GM18511 (cell line): ENCODE data around the gene MECP2.
"Not testable (repeated sequence)": the region's sequence is repeated elsewhere in the genome, so short reads cannot be mapped to it uniquely, and the experiment has no call there.

Experiments used
- ATAC-seq: cut with Tn5 transposase; IDR thresholded peaks from one replicate; pipeline ENCODE4 v1.9.1; 2021; ENCODE audit warnings: mild to moderate bottlenecking, moderate library complexity; ENCODE audit not compliant: unreplicated experiment

The MECP2 gene

DNA sequence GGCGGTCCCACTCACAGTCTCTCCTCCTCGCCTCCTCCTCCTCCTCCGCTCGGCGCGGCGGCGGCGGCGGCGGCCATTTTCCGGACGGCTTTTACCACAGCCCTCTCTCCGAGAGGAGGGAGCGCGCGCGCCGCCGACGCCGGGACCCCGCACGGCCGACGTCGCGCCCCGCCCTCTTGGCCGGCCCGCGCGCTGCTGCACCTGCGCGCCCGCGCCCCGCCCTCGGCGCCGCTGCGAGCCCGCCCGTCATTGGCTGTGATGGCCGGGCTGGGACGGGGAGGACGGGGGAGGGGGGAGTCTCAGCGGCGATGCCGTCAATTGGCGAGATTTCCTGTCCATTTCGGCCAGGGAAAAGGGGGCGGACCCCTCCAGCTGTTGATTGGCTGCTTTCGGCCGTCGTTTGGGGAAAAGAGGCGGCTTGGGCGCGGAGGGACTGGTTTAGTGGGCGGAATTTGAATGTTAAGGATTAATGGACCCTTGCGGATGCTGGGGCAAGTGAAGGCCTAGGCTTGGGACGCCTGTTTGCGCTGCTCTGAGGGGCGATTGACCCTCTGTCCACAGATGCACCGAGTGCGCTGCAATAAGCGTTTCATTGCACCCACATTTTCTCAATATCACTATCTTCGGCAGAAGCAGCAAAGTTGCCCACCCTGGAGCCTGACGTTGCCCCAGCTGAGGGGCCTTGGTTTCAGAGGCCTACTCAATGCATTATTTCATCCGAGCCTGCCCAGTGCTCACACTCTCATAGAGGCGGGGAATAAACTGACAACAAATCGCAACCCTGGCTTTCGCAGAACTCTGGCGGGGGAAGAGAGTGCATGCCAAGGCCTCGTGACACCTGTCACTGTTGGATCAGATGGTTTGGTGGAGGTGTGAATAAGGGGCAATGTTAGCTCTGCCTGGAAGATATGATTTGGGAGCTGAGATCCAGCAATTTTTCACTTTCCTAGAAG, at the start of gene MECP2:
Gene MECP2 (minus strand): TSS at position 129 of the 953 bp plus-strand sequence.
- ATAC-seq: peak; percentile 85

DNA sequence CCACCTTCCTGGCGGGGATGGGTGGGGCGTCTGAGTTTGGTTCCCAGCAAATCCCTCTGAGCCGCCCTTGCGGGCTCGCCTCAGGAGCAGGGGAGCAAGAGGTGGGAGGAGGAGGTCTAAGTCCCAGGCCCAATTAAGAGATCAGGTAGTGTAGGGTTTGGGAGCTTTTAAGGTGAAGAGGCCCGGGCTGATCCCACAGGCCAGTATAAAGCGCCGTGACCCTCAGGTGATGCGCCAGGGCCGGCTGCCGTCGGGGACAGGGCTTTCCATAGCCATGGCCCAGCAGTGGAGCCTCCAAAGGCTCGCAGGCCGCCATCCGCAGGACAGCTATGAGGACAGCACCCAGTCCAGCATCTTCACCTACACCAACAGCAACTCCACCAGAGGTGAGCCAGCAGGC, 46.5 kb upstream of the MECP2 start, which contains the start of gene OPN1LW:
Gene OPN1LW (plus strand): TSS at position 234 of the 400 bp plus-strand sequence. CDS start 41 bp downstream, at position 275.
- ATAC-seq: not testable (repeated sequence)

DNA sequence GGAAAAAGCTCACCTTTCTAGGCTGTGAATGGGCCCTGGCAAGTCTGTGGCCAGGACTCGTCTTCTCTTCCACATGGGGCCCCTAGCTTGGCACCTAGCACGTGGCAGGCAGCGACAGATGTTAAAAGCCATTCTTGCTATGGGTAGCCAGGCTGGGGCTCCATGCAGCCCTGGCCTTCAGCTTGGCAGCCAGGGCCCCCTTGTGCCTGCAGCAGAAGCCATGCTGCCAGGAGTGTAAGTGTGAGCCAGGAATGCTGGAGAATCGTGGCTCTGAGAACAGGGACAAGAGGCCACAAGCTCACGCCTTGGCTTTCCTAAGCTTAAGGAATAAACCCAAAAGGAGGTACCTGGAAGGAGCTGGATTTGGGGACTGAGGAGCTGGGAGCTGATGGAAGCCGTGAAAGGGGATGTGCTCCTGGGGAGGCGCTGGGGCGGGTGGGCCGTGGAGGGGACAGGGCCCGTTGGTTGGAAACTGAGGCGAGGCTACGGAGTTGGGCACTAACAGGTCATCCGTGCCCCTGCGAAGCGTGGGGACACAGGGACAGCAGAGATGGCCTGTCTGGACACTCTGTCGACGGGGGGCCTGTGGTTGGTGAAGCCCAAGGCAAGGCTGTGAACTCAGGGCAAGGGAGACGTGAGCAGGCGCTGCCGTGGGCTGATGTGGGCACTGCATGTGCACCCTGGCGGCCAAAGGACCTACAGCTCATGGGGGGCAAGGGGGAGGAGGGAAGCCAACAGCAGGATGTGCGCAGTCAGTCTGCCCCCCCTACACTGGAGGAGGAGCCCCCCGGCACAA, 45.6 kb upstream of the MECP2 start:
- ATAC-seq: no peak

DNA sequence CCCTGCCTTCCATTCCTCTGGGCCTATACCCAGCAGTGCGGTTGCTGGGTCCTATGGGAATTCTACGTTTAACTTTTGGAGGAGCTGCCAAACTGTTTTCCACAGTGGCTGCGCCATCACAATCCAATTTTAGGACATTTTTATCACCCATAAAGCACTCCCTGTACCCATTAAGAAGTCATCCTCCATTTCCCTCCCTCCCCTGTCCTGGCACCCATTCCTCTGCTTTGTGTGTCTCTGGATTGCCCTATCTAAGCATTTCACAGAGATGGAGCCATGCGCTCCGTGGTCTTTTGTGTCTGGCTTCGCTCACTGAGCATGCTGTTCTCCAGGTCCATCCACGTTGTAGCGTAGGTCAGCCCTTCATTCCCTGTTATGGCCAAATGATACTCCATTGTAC, 44.9 kb upstream of the MECP2 start:
- no peak for ATAC-seq

DNA sequence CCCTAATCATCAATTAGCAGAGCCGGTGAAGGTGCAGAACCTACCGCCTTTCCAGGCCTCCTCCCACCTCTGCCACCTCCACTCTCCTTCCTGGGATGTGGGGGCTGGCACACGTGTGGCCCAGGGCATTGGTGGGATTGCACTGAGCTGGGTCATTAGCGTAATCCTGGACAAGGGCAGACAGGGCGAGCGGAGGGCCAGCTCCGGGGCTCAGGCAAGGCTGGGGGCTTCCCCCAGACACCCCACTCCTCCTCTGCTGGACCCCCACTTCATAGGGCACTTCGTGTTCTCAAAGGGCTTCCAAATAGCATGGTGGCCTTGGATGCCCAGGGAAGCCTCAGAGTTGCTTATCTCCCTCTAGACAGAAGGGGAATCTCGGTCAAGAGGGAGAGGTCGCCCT, 43.2 kb upstream of the MECP2 start:
- no peak for ATAC-seq

DNA sequence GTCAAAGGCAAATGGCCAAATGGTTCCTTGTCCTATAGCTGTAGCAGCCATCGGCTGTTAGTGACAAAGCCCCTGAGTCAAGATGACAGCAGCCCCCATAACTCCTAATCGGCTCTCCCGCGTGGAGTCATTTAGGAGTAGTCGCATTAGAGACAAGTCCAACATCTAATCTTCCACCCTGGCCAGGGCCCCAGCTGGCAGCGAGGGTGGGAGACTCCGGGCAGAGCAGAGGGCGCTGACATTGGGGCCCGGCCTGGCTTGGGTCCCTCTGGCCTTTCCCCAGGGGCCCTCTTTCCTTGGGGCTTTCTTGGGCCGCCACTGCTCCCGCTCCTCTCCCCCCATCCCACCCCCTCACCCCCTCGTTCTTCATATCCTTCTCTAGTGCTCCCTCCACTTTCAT, 42.7 kb upstream of the MECP2 start:
- ATAC-seq: no peak

DNA sequence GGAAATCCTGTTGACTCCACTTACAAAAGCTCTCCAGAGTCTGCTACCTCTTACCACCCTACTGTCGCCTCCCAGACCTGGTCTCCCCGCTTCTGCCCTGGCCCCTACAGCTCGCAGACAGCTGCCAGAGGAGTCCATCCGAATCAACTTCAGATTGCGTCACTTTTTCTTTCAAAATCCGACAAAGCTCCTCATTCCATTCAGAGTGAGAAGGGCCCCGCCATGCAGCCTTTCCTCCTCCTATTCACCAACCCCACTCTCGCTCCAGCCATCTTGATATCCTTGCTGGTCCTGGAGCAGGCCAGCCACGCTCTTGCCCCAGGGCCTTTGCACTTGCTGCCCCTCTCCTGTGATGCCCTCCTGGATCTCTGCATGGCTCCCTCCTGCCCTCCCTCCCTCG, 41.3 kb upstream of the MECP2 start:
- ATAC-seq: no peak

DNA sequence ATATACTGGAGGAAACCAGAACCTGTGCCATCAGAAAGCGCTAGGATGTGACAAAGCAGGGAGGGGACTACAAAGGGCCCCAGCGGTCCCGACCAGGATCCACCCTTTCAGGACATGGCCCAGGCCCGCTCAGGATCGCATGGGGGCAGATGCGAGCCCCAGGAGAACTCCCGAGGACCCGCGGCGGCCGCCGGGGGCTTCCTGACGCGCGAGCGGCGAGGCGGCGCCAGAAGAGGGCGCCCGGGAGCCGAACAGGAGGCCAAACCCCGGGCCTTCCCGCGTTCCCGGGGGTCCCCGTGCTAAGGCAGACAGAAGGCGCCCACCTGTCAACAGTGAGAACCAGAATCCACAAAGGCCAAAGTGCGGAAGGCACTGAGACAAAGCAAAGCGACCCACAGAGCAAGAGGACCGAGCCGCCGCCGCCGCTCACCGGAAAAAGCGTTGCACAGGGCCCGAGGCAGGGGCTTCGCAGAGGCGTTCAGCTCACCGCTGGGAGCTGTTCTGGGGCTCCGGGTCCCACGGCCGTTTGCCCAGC, 39.2 kb upstream of the MECP2 start:
- no peak for ATAC-seq

DNA sequence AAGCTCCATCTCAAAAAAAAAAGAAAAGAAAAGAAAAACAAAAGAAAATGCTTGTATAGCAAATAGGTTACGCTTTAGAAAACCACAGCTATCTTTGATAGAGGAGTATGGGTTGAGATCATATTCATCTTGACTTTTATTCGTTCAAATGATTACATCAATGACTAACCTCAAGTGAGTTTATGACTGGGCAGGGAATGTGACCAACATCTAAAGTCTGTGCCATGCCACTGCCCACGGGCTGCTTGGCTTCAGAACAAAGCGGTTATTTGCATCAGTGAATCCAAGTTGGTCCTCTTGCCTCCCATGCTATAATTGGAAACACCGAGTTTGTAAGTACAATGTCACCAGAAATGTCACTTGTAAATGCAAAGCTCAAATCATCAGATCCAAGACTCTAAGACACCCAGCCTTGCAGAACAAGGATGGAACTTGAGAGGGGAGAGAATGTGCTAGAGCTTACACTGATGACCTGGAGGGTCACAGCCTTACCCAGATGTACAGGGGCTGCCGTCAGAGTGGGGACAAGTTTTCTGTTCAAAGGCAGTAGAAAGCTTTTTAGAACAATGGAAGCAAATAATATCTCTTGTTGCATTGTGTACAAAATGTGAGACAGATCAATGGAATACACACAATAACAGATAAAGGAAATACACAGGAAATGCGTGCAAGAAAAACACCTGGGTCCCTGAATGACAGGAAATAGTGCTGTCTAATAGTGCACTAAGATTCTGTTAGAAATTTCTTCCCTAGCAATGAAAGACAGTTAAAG, 38.1 kb upstream of the MECP2 start:
- ATAC-seq: no peak

DNA sequence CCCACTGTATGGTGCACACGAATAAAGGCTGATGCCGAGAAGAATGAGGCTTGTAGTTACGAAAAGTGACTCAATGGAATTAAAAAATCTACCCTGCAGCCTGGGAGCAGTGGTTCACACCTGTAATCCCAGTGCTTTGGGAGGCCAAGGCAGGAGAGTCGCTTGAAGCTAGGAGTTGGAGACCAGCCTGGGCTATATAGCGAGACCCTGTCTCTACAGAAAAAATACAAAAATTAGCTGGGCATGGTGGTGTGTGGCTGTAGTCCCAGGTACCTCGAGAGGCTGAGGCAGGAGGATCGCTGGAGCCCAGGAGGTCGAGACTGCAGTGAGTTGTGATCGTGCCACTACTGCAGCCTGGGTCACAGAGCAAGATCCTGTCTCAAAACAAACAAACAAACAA, 34.8 kb upstream of the MECP2 start:
- ATAC-seq: no peak

DNA sequence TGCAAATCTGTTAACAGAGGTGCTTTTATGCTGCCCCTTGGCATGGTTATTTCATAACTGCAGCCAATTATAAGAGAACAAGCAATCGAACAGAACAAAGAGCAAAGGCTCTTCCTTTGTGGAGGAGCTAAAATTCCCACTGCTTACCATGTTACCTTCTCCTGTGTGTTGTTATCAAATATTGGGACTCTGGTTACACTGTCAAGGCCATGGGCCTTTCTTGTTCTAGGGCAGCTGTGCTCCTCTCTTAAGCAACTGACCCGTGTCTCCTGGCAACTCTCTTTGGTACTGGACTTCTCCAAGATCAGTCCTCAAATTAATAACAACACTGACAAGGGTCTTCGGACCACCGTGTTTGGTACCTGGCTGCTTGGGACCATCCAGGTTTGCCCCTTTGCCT, 34.4 kb upstream of the MECP2 start:
- no peak for ATAC-seq

DNA sequence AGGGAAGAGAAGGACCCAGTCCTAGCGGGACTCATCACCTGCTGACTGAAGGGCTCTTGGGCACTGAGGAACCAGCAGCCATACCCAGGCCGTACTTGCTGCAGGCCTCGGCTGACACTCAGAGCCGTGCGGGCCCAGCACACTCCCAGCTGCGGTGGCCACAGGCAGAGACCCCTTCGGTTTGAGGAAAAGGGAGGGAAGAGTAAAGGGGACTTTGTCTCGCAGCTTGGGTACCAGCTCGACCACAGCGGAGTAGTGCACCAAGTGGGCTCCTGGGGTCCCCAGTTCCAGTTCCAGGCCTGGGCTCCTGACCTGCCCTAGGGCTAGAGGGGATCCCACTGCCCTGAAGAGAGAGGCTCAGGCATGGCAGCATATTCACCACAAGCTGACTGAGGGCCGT, 28.6 kb upstream of the MECP2 start:
- ATAC-seq: no peak

DNA sequence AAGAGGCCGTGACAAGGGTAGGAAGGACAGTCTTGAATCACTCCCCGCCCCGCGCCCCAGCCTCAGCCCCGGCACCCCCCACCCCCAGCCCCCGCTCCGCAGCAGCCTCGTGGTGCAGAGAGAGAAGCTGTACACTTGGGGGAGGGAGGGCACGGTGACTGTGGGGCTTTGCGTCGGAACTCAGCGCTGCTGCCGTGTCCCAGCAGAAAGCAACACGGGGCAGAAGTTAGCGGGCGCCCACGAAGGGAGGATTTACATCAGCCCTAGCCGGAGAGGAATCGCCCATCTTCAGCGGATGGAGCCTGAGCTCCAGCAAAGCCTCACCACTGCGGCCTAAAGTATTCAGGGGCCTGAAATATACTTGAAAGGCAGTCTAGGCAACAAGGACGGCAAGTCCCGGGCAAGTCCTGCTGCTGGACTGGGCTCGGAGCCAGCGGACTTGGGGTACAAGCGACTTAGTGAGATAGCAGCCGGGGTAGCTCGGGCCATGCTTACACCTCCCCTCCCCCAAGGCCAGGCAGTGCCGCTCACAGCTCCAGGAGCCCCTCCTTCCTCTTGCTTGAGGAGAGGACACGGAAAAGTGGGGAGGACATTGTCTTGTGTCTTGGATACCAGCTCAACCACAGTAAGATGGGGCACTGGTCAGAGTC, 28.0 kb upstream of the MECP2 start:
- ATAC-seq: no peak

DNA sequence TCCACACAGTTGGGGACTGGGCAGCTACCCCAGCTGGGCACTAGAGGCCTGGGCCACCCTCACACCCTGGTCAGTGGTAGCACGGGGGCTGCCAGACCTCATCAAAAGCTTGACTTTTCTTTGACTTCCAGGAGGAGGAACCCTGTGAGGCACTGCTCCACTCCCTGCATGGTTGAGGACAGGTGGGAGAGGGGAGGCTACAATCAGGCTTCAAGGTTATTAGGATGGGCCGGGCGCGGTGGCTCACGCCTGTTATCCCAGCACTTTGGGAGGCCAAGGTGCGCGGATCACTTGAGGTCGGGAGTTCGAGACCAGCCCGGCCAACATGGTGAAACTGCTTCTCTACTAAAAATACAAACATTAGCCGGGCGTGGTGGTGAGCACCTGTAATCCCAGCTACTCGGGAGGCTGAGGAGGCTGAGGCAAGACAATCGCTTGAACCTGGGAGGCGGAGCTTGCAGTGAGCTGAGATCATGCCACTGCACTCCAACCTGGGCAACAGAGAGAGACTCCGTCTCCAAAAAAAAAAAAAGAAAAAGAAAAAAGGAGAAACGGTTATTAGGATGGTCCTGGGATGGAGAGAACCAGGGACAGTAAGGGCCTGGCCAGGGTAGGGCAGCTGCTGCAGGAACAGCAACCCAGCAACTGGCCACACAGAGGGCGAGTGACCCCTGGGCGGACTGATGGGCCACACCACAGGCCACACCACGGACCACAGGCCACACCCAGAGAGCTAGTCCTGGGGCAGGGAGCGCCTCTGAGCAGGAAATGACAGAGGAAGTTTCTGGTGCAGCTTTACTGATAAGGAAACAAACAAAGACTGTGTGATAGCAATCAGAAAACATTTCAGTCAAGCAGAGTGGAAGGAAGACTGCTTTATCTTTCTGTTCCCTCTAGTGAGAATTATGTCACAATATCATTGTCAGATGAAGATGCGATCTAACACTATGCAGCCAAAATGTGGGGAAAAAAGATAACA, 26.0 kb upstream of the MECP2 start:
- ATAC-seq: no peak

DNA sequence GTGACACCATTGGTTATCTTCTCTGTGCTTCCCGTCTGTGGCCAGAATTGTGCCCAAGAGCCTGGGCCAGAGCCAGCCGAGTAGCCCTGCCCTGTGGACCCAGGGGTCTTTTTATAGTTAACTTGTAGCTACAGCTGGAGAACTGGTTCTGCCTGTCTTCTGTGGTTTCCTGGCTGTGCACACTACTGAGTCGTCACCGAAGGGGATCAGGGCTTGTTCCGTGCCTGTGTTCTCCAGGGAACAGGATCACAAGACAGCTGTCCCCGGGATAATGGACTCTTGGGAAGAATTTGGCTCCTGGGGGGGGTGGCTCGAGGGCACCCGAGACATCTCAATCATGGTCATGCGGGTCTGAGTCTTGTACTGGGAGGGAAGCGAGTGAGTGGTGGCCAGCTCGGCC, 24.4 kb upstream of the MECP2 start:
- ATAC-seq: no peak

DNA sequence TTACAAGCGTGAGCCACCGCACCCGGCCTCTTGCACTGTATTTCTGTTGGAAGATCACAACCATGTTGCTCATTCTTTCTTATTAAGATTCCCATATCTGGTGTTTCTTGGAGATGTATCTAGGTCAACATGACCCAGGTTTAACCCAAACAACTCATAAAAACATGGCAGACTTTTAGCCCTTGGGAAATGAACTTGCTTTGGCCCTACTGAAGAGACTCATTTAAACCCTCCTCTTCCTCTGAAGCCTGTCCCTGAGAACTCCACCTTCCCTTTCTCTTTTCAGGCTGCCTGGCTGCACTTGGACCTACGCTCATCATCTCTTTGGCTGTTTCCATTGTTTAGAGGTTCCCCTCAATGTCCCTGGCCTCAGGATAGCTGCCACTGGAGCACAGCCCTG, 23.7 kb upstream of the MECP2 start:
- ATAC-seq: no peak

DNA sequence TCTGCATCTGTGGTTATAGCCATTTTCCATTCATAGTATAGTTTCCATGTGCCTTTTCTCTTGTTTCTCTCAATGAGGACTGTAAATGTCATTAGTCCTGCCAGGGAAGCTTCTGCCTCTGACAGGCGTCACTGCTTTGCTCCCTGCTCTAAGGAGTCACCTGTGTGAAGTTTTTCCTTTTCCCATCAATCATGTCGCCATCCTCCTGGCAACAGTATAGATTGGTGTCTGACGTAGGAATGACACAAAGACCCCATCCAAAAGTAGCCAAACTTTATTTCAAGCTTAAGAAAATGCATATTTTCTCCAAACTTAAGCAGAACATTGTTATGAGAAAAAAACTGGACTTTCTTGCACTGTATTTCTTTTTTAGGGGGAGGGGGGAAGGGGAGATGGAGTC, 23.1 kb upstream of the MECP2 start:
- ATAC-seq: no peak

DNA sequence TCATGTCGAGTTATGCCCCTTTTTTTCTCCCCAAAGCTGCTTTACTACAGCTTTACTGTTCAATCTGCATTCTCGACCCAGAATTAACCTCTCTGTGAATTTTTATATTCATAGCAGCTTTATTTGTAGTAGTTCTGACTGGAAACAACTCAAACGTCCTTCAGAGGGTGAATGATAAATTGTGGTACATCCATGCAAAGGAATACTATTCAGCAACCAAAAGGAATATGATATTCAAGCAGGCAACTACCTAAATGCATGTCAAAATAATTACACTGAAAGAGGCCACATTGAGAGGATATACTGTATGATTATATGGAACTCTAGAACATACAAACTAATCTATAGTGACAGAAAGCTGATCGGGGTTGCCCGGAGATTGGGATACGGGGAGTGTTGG, 20.0 kb upstream of the MECP2 start:
- no peak for ATAC-seq
